GM23338 (cell line): ENCODE data around the gene SLAMF9. TPM values are rescaled to one million over a fixed set of nuclear protein-coding genes. Genes with fewer than 3 reads are reported as not detected.

ENCODE experiments used
- ATAC-seq: fragments of 200-7000 bp; cut with Tn5 transposase; 3 replicates; pipeline ENCODE4 v1.9.1; 2020
- DNase-seq: peaks from one replicate; pipeline ENCODE4 v3.0.0-alpha.2; 2015; ENCODE audit warnings: low spot score
- H2AFZ ChIP-seq: fragments of 200-600 bp; sonication (generic); 2 replicates; pipeline ENCODE4 v1.8.0; 2016; ENCODE audit warnings: antibody characterized with exemption, mild to moderate bottlenecking, moderate library complexity
- H3F3A ChIP-seq: fragments of 200-600 bp; sonication (generic); replicated peaks from 2 replicates; pipeline ENCODE4 v1.8.0; 2017; ENCODE audit warnings: antibody characterized with exemption, mixed run types, low read depth
- H3K27ac ChIP-seq: fragments of 200-600 bp; sonication (generic); 2 replicates; pipeline ENCODE4 v1.6.1; 2016; ENCODE audit warnings: low read depth
- H3K27me3 ChIP-seq: fragments of 200-600 bp; sonication (generic); 2 replicates; pipeline ENCODE4 v1.8.0; 2016; ENCODE audit warnings: mild to moderate bottlenecking, mixed run types, moderate library complexity; ENCODE audit not compliant: insufficient read depth
- H3K36me3 ChIP-seq: fragments of 200-600 bp; sonication (generic); 2 replicates; pipeline ENCODE4 v1.8.0; 2016; ENCODE audit warnings: mild to moderate bottlenecking; ENCODE audit not compliant: insufficient read depth
- H3K4me1 ChIP-seq: fragments of 200-600 bp; sonication (generic); 2 replicates; pipeline ENCODE4 v1.8.0; 2016; ENCODE audit warnings: mild to moderate bottlenecking, moderate library complexity; ENCODE audit not compliant: insufficient read depth
- H3K4me2 ChIP-seq: fragments of 200-600 bp; sonication (generic); 2 replicates; pipeline ENCODE4 v1.7.1; 2017; ENCODE audit warnings: mixed run types
- H3K4me3 ChIP-seq: fragments of 200-600 bp; sonication (generic); 2 replicates; pipeline ENCODE4 v1.6.1; 2016; ENCODE audit warnings: mixed run types
- H3K79me2 ChIP-seq: fragments of 200-600 bp; sonication (generic); replicated peaks from 2 replicates; pipeline ENCODE4 v1.8.0; 2017; ENCODE audit warnings: mild to moderate bottlenecking; ENCODE audit not compliant: insufficient read depth
- H3K9me2 ChIP-seq: fragments of 200-600 bp; sonication (generic); 2 replicates; pipeline ENCODE4 v1.8.0; 2017; ENCODE audit not compliant: insufficient read depth
- H4K20me1 ChIP-seq: fragments of 200-600 bp; sonication (generic); replicated peaks from 2 replicates; pipeline ENCODE4 v1.8.0; 2017; ENCODE audit warnings: mild to moderate bottlenecking; ENCODE audit not compliant: insufficient read depth
- H3K27ac Mint-ChIP-seq: 2 replicates; pipeline ENCODE4 v1.8.0; 2020; ENCODE audit warnings: inconsistent platforms, mild to moderate bottlenecking, moderate library complexity, mixed read lengths
- H3K27me3 Mint-ChIP-seq: 3 replicates; pipeline ENCODE4 v1.8.0; 2022; ENCODE audit warnings: low read depth, mild to moderate bottlenecking, moderate library complexity, mixed read lengths, inconsistent platforms; ENCODE audit not compliant: insufficient read depth, poor library complexity
- H3K36me3 Mint-ChIP-seq: 3 replicates; pipeline ENCODE4 v1.8.0; 2021; ENCODE audit warnings: low read depth, mild to moderate bottlenecking, inconsistent platforms, moderate library complexity, mixed read lengths
- H3K4me1 Mint-ChIP-seq: 3 replicates; pipeline ENCODE4 v1.8.0; 2020; ENCODE audit warnings: mild to moderate bottlenecking, inconsistent platforms, mixed read lengths
- H3K4me3 Mint-ChIP-seq: 3 replicates; pipeline ENCODE4 v1.8.0; 2021; ENCODE audit warnings: moderate library complexity, mild to moderate bottlenecking, inconsistent platforms, mixed read lengths
- H3K9me3 Mint-ChIP-seq: 3 replicates; pipeline ENCODE4 v1.8.0; 2020; ENCODE audit warnings: moderate library complexity, mild to moderate bottlenecking, inconsistent platforms, mixed read lengths
- CREB1 ChIP-seq: fragments of 250-450 bp; sonication (Bioruptor Pico); IDR thresholded peaks from 2 replicates; pipeline ENCODE4 v1.5.0; 2020; ENCODE audit warnings: low read depth, mild to moderate bottlenecking, moderate library complexity
- CTCF ChIP-seq, 2 experiments: fragments of 200-600 bp in 1 of 2; sonication (generic) in 1 of 2; conservative IDR thresholded peaks; 2 replicates each; pipeline versions ENCODE4 v1.5.1 to v1.6.1; 2016 to 2017; ENCODE audit warnings: antibody characterized with exemption in 2 of 2, low read depth in 2 of 2, mild to moderate bottlenecking in 2 of 2, moderate library complexity in 1 of 2
- ETS1 ChIP-seq: IDR thresholded peaks from 2 replicates; pipeline ENCODE4 v1.6.1; 2016; ENCODE audit warnings: antibody characterized with exemption
- EZH2 ChIP-seq: fragments of 200-600 bp; sonication (generic); IDR thresholded peaks from one replicate; pipeline ENCODE4 v1.8.0; 2017; ENCODE audit warnings: antibody characterized with exemption, mild to moderate bottlenecking, low read depth; ENCODE audit not compliant: unreplicated experiment
- EZH2phosphoT487 ChIP-seq: fragments of 200-600 bp; sonication (generic); IDR thresholded peaks from one replicate; pipeline ENCODE4 v1.8.1; 2018; ENCODE audit warnings: antibody characterized with exemption; ENCODE audit not compliant: unreplicated experiment
- JUNB ChIP-seq: IDR thresholded peaks from one replicate; pipeline ENCODE4 v1.6.1; 2016; ENCODE audit warnings: antibody characterized with exemption; ENCODE audit not compliant: unreplicated experiment
- NANOG ChIP-seq: IDR thresholded peaks from 2 replicates; pipeline ENCODE4 v1.6.1; 2016; ENCODE audit warnings: antibody characterized with exemption, borderline replicate concordance
- POLR2AphosphoS5 ChIP-seq: IDR thresholded peaks from 2 replicates; pipeline ENCODE4 v1.6.1; 2016; ENCODE audit warnings: antibody characterized with exemption, low read depth
- STAT1 ChIP-seq: IDR thresholded peaks from one replicate; pipeline ENCODE4 v1.6.1; 2016; ENCODE audit warnings: antibody characterized with exemption; ENCODE audit not compliant: unreplicated experiment
- ZNF114 ChIP-seq: fragments of 250-450 bp; sonication (Bioruptor Pico); IDR thresholded peaks from 2 replicates; pipeline ENCODE4 v1.5.0; 2020; ENCODE audit warnings: mild to moderate bottlenecking, moderate library complexity
- ZNF331 ChIP-seq: fragments of 250-450 bp; sonication (Bioruptor Pico); IDR thresholded peaks from 2 replicates; pipeline ENCODE4 v1.5.0; 2020; ENCODE audit warnings: low read depth, mild to moderate bottlenecking, moderate library complexity
- polyA plus RNA-seq: library from polyadenylated mRNA; unstranded; fragments of >200 nt; fragmentation: Nextera tagmentation; extraction: Ambion mirVana; gene quantifications from 2 replicates; pipeline ENCODE4 v1.2.1, GENCODE V29; 2016
- total RNA-seq: library from RNA; depleted of rRNA; stranded (reverse); fragments of >200 nt; shearing (Covaris generic); gene quantifications from 2 replicates; pipeline ENCODE4 v1.2.3, GENCODE V29; 2014
- TF ChIP-seq, protein P1 (sequence below): fragments of 250-450 bp; sonication (Bioruptor Pico); IDR thresholded peaks from 2 replicates; pipeline ENCODE4 v1.5.0; 2020; ENCODE audit warnings: mild to moderate bottlenecking, moderate library complexity
- TF ChIP-seq, protein P2 (sequence below): IDR thresholded peaks from one replicate; pipeline ENCODE4 v1.6.1; 2018; ENCODE audit warnings: antibody characterized with exemption; ENCODE audit not compliant: unreplicated experiment

Gene SLAMF9
- total and polyA plus RNA-seq, 2 experiments from 2014 or later: not detected

DNA sequence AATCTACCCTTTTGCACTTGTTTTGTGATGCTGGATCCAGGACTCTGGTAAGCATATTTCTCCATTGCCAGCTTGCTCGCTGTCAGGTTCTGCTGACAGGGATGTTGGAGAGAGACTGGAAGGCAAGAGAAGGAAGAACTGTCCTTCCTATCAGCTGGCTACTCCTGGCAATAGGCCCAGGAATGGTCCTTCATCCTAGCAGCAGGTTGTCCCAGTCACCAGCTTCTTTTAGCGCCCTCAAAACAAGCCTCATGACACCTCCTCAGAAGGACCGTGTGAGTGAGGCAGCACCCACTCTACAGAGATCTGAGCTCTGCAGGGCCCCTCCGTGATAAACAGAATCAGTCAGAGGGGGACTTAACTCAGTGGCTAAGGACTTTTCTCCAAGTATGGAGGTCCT is 33.1 kb upstream of the SLAMF9 start:
- no peaks in the 10 kb centered on the region for H3K27me3 ChIP-seq
- H4K20me1 ChIP-seq: no peaks in the 10 kb centered on the region
- H3K9me2 ChIP-seq: no peaks in the 10 kb centered on the region
- ATAC-seq (no peak), DNase-seq (no peak)
- H3K4me1 ChIP-seq: peaks cover 8% of the 10 kb centered on the region; the same call in 1 of the 2 replicates
- no peak overlapping the region for H3K27ac Mint-ChIP-seq
- TF ChIP-seq POLR2AphosphoS5: no peak
- no peak for TF ChIP-seq CTCF (conservative IDR thresholded peaks at IDR 0.05; ENCODE audit: low read depth in 2 of 2)
- TF ChIP-seq, protein P1, sequence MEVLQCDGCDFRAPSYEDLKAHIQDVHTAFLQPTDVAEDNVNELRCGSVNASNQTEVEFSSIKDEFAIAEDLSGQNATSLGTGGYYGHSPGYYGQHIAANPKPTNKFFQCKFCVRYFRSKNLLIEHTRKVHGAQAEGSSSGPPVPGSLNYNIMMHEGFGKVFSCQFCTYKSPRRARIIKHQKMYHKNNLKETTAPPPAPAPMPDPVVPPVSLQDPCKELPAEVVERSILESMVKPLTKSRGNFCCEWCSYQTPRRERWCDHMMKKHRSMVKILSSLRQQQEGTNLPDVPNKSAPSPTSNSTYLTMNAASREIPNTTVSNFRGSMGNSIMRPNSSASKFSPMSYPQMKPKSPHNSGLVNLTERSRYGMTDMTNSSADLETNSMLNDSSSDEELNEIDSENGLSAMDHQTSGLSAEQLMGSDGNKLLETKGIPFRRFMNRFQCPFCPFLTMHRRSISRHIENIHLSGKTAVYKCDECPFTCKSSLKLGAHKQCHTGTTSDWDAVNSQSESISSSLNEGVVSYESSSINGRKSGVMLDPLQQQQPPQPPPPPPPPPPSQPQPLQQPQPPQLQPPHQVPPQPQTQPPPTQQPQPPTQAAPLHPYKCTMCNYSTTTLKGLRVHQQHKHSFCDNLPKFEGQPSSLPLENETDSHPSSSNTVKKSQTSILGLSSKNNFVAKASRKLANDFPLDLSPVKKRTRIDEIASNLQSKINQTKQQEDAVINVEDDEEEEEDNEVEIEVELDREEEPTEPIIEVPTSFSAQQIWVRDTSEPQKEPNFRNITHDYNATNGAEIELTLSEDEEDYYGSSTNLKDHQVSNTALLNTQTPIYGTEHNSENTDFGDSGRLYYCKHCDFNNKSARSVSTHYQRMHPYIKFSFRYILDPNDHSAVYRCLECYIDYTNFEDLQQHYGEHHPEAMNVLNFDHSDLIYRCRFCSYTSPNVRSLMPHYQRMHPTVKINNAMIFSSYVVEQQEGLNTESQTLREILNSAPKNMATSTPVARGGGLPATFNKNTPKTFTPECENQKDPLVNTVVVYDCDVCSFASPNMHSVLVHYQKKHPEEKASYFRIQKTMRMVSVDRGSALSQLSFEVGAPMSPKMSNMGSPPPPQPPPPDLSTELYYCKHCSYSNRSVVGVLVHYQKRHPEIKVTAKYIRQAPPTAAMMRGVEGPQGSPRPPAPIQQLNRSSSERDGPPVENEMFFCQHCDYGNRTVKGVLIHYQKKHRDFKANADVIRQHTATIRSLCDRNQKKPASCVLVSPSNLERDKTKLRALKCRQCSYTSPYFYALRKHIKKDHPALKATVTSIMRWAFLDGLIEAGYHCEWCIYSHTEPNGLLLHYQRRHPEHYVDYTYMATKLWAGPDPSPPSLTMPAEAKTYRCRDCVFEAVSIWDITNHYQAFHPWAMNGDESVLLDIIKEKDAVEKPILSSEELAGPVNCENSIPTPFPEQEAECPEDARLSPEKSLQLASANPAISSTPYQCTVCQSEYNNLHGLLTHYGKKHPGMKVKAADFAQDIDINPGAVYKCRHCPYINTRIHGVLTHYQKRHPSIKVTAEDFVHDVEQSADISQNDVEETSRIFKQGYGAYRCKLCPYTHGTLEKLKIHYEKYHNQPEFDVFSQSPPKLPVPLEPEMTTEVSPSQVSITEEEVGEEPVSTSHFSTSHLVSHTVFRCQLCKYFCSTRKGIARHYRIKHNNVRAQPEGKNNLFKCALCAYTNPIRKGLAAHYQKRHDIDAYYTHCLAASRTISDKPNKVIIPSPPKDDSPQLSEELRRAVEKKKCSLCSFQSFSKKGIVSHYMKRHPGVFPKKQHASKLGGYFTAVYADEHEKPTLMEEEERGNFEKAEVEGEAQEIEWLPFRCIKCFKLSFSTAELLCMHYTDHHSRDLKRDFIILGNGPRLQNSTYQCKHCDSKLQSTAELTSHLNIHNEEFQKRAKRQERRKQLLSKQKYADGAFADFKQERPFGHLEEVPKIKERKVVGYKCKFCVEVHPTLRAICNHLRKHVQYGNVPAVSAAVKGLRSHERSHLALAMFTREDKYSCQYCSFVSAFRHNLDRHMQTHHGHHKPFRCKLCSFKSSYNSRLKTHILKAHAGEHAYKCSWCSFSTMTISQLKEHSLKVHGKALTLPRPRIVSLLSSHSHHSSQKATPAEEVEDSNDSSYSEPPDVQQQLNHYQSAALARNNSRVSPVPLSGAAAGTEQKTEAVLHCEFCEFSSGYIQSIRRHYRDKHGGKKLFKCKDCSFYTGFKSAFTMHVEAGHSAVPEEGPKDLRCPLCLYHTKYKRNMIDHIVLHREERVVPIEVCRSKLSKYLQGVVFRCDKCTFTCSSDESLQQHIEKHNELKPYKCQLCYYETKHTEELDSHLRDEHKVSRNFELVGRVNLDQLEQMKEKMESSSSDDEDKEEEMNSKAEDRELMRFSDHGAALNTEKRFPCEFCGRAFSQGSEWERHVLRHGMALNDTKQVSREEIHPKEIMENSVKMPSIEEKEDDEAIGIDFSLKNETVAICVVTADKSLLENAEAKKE (CRISPR knock-in tag): no peak
- no peak for TF ChIP-seq EZH2
- TF ChIP-seq CREB1 (CRISPR knock-in tag): no peak
- TF ChIP-seq STAT1: no peak
- no peak for TF ChIP-seq NANOG
- TF ChIP-seq, protein P2, sequence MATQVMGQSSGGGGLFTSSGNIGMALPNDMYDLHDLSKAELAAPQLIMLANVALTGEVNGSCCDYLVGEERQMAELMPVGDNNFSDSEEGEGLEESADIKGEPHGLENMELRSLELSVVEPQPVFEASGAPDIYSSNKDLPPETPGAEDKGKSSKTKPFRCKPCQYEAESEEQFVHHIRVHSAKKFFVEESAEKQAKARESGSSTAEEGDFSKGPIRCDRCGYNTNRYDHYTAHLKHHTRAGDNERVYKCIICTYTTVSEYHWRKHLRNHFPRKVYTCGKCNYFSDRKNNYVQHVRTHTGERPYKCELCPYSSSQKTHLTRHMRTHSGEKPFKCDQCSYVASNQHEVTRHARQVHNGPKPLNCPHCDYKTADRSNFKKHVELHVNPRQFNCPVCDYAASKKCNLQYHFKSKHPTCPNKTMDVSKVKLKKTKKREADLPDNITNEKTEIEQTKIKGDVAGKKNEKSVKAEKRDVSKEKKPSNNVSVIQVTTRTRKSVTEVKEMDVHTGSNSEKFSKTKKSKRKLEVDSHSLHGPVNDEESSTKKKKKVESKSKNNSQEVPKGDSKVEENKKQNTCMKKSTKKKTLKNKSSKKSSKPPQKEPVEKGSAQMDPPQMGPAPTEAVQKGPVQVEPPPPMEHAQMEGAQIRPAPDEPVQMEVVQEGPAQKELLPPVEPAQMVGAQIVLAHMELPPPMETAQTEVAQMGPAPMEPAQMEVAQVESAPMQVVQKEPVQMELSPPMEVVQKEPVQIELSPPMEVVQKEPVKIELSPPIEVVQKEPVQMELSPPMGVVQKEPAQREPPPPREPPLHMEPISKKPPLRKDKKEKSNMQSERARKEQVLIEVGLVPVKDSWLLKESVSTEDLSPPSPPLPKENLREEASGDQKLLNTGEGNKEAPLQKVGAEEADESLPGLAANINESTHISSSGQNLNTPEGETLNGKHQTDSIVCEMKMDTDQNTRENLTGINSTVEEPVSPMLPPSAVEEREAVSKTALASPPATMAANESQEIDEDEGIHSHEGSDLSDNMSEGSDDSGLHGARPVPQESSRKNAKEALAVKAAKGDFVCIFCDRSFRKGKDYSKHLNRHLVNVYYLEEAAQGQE: no peak
- no peak for TF ChIP-seq EZH2phosphoT487
- TF ChIP-seq JUNB: no peak
- no peak for TF ChIP-seq ETS1
- TF ChIP-seq ZNF331: no peak
- TF ChIP-seq ZNF114 (CRISPR knock-in tag): no peak
- H3K36me3 ChIP-seq: no peaks in the 10 kb centered on the region
- H2AFZ ChIP-seq: no peak overlapping the region
- no peaks in the 10 kb centered on the region for H3K36me3 Mint-ChIP-seq
- H3K79me2 ChIP-seq: no peaks in the 10 kb centered on the region
- no peaks in the 10 kb centered on the region for H3K27me3 Mint-ChIP-seq
- no peak overlapping the region for H3K4me3 ChIP-seq
- no peaks in the 10 kb centered on the region for H3F3A ChIP-seq
- H3K27ac ChIP-seq: no peak overlapping the region
- H3K4me2 ChIP-seq: no peak overlapping the region
- H3K4me3 Mint-ChIP-seq: no peak overlapping the region
- no peaks in the 10 kb centered on the region for H3K9me3 Mint-ChIP-seq
- peaks cover 20% of the 10 kb centered on the region for H3K4me1 Mint-ChIP-seq
